Panc1 (cell line): ENCODE measurements around the gene MYEOV. TPM values are rescaled to one million over a fixed set of nuclear protein-coding genes. Genes with fewer than 3 reads are reported as not detected.

Source experiments
- ATAC-seq: fragments of 200-7000 bp; cut with Tn5 transposase; 2 replicates; pipeline ENCODE4 v1.9.1; 2020; ENCODE audit warnings: mild to moderate bottlenecking, moderate library complexity
- BruUV-seq: library from RNA; stranded (reverse); fragments of 400-500 nt; replicated peaks from 2 replicates; lab custom pipeline; 2021; lab: Mats Ljungman, UMichigan
- CTCF ChIA-PET: fragments of 300-600 bp; sonication (Branson Sonifier 250); formaldehyde crosslinking; loops from one replicate; lab custom pipeline; 2022; ENCODE audit warnings: antibody characterized with exemption; lab: Charles Lee
- POLR2A ChIA-PET: fragments of 300-600 bp; sonication (Branson Sonifier 250); formaldehyde crosslinking; loops from one replicate; lab custom pipeline; 2022; ENCODE audit warnings: antibody characterized with exemption; lab: Charles Lee
- DNase-seq: peaks from one replicate; pipeline ENCODE4 v3.0.0-alpha.2; 2010; ENCODE audit warnings: low read depth, low spot score
- H3K27ac ChIP-seq: 2 replicates; pipeline ENCODE4 v1.5.1; 2011; ENCODE audit warnings: mild to moderate bottlenecking, low read length, inconsistent platforms
- H3K27me3 ChIP-seq: fragments of 200-500 bp; sonication (Bioruptor generic); 2 replicates; pipeline ENCODE4 v1.6.0; 2014; ENCODE audit warnings: low read length, inconsistent platforms; ENCODE audit not compliant: control insufficient read depth, insufficient read depth
- H3K36me3 ChIP-seq: fragments of 200-500 bp; sonication (Bioruptor generic); 2 replicates; pipeline ENCODE4 v1.5.1; 2014; ENCODE audit warnings: inconsistent platforms, mild to moderate bottlenecking, low read length, moderate library complexity; ENCODE audit not compliant: control insufficient read depth, insufficient read depth
- H3K4me1 ChIP-seq: 2 replicates; pipeline ENCODE4 v1.5.1; 2011; ENCODE audit warnings: inconsistent platforms, mild to moderate bottlenecking, low read length, moderate library complexity; ENCODE audit not compliant: control insufficient read depth, insufficient read depth
- H3K4me3 ChIP-seq, 2 experiments: 2 replicates each; pipeline ENCODE4 v1.5.1; 2011 to 2012; ENCODE audit warnings: low read depth in 2 of 2, low read length in 2 of 2, mild to moderate bottlenecking in 2 of 2, inconsistent platforms in 1 of 2, moderate library complexity in 1 of 2
- H3K9me3 ChIP-seq: fragments of 200-500 bp; sonication (Bioruptor generic); 2 replicates; pipeline ENCODE4 v1.5.1; 2014; ENCODE audit warnings: low read depth, mild to moderate bottlenecking, inconsistent platforms, low read length, moderate library complexity; ENCODE audit not compliant: control insufficient read depth, insufficient read depth
- POLR2AphosphoS5 ChIP-seq: IDR thresholded peaks from 2 replicates; pipeline ENCODE4 v1.6.1; 2012; ENCODE audit warnings: mild to moderate bottlenecking, low read depth, low read length, moderate library complexity
- SIN3A ChIP-seq: IDR thresholded peaks from 2 replicates; pipeline ENCODE4 v1.6.1; 2012; ENCODE audit warnings: low read depth, mild to moderate bottlenecking, low read length, moderate library complexity, borderline replicate concordance; ENCODE audit not compliant: insufficient read depth
- TCF7L2 ChIP-seq: IDR thresholded peaks from 2 replicates; pipeline ENCODE4 v1.6.1; 2011; ENCODE audit warnings: mild to moderate bottlenecking, low read depth, low read length, inconsistent platforms
- in situ Hi-C: cut with HindIII; loops from 2 replicates; pipeline ENCODE4 v1.10.0; 2016; ENCODE audit warnings: low sequenced_read_pairs, low pct_unique_long_range_greater_than_20kb
- intact Hi-C: fragments of 100-400 bp; cut with micrococcal nuclease; formaldehyde crosslinking; loops from one replicate; pipeline ENCODE4 v1.10.0; 2022; ENCODE audit not compliant: unreplicated experiment
- total RNA-seq: library from RNA; stranded (reverse); gene quantifications from one replicate; pipeline ENCODE4 v1.2.1, GENCODE V29; 2021; ENCODE audit not compliant: unreplicated experiment
- TF ChIP-seq, protein P1 (sequence below): fragments of 450-650 bp; IDR thresholded peaks from 2 replicates; pipeline ENCODE4 v1.5.1; 2017; ENCODE audit warnings: mild to moderate bottlenecking
- TF ChIP-seq, protein P2 (sequence below), 2 experiments: IDR thresholded peaks; 2 replicates each; pipeline ENCODE4 v1.6.1; 2011 to 2012; ENCODE audit warnings: low read depth in 2 of 2, control low read depth in 1 of 2, low read length in 1 of 2, mild to moderate bottlenecking in 1 of 2, moderate library complexity in 1 of 2; ENCODE audit not compliant: insufficient read depth in 1 of 2

Gene MYEOV
- total RNA-seq, 1 experiment from 2014 or later: 69.8 TPM

DNA sequence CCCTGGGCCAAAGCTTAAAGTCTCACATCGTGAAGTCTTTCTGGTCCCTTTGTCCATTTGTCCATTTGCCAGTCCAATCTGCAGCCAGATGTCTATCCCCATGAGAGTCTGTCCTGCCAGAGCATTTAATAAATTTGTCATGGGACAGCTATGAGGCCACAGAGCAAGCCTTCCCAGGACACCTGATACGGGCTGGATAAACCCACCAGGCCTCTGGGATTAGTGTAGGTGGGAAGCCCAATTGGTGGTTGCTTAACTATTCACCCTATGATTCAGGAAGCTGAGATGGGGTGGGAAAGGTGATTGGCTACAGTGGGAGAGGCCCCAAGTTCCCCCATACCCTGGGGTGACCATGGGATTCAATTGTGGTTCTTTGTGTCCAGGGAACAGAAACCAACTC lies 39.9 kb downstream of the MYEOV start:
- intact Hi-C loops (no loop called here), in situ Hi-C loops (no loop called here)
- Histone ChIP-seq H3K4me3 (no peak overlapping the region), H3K9me3 (no peaks in the 10 kb centered on the region), H3K4me1 (peaks cover 60% of the 10 kb centered on the region), H3K27me3 (no peaks in the 10 kb centered on the region), H3K36me3 (no peaks in the 10 kb centered on the region), H3K27ac (peak overlapping the region; percentile 40; the same call in 1 of the 2 replicates)
- ChIA-PET CTCF (no interaction called here), POLR2A (interaction anchor here (0.6 to 1.7 kb wide), 2 partner anchors 37 to 1184 kb away, joined by 4 to 5 read pairs; no protein-coding TSS in a partner anchor)
- BruUV-seq: no TSS peak
- DNase-seq: no peak
- ATAC-seq: no peak
- TF ChIP-seq, protein P1, sequence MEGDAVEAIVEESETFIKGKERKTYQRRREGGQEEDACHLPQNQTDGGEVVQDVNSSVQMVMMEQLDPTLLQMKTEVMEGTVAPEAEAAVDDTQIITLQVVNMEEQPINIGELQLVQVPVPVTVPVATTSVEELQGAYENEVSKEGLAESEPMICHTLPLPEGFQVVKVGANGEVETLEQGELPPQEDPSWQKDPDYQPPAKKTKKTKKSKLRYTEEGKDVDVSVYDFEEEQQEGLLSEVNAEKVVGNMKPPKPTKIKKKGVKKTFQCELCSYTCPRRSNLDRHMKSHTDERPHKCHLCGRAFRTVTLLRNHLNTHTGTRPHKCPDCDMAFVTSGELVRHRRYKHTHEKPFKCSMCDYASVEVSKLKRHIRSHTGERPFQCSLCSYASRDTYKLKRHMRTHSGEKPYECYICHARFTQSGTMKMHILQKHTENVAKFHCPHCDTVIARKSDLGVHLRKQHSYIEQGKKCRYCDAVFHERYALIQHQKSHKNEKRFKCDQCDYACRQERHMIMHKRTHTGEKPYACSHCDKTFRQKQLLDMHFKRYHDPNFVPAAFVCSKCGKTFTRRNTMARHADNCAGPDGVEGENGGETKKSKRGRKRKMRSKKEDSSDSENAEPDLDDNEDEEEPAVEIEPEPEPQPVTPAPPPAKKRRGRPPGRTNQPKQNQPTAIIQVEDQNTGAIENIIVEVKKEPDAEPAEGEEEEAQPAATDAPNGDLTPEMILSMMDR: no peak
- TF ChIP-seq, protein P2, sequence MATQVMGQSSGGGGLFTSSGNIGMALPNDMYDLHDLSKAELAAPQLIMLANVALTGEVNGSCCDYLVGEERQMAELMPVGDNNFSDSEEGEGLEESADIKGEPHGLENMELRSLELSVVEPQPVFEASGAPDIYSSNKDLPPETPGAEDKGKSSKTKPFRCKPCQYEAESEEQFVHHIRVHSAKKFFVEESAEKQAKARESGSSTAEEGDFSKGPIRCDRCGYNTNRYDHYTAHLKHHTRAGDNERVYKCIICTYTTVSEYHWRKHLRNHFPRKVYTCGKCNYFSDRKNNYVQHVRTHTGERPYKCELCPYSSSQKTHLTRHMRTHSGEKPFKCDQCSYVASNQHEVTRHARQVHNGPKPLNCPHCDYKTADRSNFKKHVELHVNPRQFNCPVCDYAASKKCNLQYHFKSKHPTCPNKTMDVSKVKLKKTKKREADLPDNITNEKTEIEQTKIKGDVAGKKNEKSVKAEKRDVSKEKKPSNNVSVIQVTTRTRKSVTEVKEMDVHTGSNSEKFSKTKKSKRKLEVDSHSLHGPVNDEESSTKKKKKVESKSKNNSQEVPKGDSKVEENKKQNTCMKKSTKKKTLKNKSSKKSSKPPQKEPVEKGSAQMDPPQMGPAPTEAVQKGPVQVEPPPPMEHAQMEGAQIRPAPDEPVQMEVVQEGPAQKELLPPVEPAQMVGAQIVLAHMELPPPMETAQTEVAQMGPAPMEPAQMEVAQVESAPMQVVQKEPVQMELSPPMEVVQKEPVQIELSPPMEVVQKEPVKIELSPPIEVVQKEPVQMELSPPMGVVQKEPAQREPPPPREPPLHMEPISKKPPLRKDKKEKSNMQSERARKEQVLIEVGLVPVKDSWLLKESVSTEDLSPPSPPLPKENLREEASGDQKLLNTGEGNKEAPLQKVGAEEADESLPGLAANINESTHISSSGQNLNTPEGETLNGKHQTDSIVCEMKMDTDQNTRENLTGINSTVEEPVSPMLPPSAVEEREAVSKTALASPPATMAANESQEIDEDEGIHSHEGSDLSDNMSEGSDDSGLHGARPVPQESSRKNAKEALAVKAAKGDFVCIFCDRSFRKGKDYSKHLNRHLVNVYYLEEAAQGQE (IDR thresholded peaks at IDR 0.05; ENCODE audit: insufficient read depth in 1 of 2, low read depth in 2 of 2, low read length in 1 of 2): no peak
- TF ChIP-seq SIN3A (no peak), POLR2AphosphoS5 (no peak), TCF7L2 (no peak)

DNA sequence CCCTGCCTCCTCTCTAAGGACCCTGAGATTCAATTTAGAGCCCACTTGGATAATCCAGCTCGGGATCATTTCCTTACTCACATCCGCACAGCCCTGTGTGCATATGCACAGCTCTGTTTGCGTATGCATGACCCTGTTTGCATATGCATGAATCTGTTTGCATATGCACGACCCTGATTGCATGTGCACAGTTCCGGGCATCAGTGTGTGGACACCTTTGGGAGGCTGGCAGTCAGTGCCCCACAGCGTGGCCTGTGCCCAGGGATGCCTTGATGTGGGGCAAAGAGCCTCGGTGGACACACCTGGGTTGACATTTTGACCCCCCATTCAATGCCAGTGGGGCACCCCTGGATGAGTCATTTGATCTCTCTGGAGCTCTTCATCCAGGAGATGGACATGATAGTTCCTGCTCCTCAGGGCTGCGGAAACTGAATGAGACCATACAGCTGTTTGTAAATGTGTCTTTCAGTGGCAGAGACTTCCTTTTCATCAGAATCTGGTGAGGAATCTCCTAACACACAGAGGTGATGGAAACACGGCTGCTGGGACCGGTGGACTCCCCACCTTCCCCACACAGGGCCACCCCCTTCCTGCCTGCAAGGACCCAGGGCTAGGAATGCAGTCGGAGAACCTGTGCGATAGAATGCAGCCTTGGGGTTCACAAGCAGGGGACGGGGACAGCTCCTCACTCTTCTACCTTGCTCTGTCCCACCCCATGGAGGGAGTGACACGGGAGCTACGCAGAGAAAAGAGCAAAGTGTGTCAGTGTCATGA lies 41.2 kb downstream of the MYEOV start:
- no TSS peak for BruUV-seq
- Histone ChIP-seq H3K9me3 (no peaks in the 10 kb centered on the region), H3K36me3 (no peaks in the 10 kb centered on the region), H3K27ac (peak overlapping the region; percentile 40), H3K4me3 (no peak overlapping the region), H3K27me3 (no peaks in the 10 kb centered on the region), H3K4me1 (peaks cover 47% of the 10 kb centered on the region)
- DNase-seq (no peak), ATAC-seq (no peak)
- TF ChIP-seq TCF7L2: no peak
- no peak for TF ChIP-seq POLR2AphosphoS5
- TF ChIP-seq, protein P1: no peak
- TF ChIP-seq, protein P2 (IDR thresholded peaks at IDR 0.05; ENCODE audit: insufficient read depth in 1 of 2, low read depth in 2 of 2, low read length in 1 of 2): no peak
- in situ Hi-C loops (no loop called here), intact Hi-C loops (no loop called here)
- ChIA-PET POLR2A (interaction anchor here (0.5 to 1.7 kb wide), 2 partner anchors 38 to 168 kb away, joined by 3 to 4 read pairs; no protein-coding TSS in a partner anchor), CTCF (interaction anchor here (0.6 kb wide), 1 partner anchor 335 kb away, joined by 3 read pairs; no protein-coding TSS in a partner anchor)
